GM21737 (cell line): Measurements from ENCODE around the gene CDK2AP2.

Source experiments
- ATAC-seq: cut with Tn5 transposase; IDR thresholded peaks from one replicate; pipeline ENCODE4 v1.9.1; 2021; ENCODE audit warnings: mild to moderate bottlenecking, moderate library complexity; ENCODE audit not compliant: unreplicated experiment

CDK2AP2 gene

GRCh38 chr11:67504005-67504949 is 3.7 kb downstream of the CDK2AP2 start:
- no peak for ATAC-seq

DNA sequence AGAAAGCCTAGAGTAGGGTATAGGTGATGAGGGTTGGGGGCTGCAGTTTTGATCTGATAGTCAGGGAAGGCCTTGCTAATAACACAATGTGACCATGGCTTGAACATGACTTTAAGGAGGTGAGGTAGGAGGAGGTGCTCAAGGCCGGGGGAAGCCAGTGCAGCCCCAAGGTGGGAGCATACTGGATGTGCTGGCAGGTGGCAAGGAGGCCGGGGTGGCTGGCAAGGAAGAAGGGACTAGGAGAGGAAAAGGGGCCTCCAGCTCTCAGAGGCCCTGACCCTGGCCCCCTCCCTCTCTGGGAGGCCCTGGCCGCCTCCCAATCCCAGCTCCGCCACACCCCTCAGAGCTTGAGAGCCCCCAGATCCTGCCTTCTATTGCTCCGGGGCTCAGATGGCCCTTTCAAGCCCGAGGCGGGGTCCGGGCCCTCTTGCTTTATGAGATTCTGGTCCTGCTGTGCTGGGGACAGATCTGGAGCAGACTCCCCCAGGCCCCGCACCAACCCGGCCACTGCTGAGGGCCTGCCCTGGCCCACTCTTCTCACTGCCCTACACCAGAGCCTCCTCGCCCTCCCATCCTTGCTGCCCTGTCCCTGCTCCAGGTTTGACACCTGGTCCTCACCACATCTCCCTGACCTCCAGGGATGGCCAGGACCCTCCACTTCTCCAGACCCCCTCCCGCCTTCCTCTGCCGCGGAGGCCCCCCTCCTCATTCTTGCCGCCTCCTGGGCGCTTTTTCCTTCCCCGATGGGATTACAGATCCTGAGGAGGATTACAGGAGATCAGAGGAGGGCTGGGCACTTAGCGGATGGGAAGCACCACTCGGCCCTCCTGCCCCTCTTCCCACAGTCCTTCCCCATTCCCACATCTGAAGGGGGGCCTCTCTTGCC is 4.6 kb downstream of the CDK2AP2 start:
- ATAC-seq = no peak

DNA sequence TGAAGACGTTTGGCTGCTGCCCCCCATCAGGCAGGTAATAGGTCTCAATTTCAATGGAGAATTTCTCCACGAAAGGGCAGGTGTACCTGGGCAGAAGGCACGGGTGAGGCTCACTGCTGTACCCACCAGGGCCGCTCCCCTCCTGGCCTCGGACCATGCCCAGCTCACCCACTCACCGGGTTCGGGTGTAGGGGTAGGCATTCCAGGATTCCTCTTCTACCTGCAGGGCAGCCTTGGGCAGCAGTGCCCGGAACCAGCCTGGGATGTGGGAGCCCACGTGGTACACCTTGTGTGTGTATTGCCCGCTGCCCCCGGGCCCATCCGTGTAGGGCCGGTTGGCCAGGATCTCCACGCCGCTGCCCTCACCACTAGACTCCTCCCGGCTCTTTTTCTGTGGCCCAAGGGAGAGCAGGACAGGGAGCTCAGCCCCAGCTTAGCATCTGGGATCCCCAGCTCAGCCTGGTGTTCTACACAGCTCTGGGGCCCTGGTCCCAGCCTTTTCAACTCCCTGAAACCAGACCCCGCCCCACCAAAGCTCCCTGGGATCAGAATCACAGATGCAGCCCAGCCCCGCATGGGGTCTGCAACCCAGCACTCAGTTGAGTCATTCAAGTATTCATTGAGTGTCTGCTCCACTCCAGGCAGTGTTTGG is 5.5 kb downstream of the CDK2AP2 start:
- ATAC-seq = no peak

GRCh38 chr11:67501854-67502253 is 6.1 kb downstream of the CDK2AP2 start:
- no peak for ATAC-seq

- no peak for ATAC-seq
These were observed 6.9 kb downstream of the CDK2AP2 start for GRCh38 chr11:67500831-67501715.

DNA sequence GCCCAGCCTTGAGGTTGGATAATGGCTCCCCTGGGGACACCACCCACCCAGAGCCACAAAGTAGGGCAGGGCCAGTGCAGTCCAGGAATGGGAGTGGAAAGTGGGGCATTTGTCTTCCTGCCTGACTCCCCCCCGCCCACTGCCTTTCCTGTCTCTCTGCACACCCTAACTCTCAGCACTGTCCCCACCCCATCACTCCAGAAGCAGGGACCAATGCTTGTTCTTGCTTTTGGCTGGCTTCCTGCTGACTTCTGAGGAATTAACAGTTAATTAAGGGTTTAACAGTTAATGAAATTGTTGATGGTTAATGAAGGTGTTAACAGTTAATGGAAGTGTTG is 7.5 kb downstream of the CDK2AP2 start:
- ATAC-seq = no peak

- ATAC-seq = no peak
These were observed 8.0 kb downstream of the CDK2AP2 start for GRCh38 chr11:67499808-67500483.

DNA sequence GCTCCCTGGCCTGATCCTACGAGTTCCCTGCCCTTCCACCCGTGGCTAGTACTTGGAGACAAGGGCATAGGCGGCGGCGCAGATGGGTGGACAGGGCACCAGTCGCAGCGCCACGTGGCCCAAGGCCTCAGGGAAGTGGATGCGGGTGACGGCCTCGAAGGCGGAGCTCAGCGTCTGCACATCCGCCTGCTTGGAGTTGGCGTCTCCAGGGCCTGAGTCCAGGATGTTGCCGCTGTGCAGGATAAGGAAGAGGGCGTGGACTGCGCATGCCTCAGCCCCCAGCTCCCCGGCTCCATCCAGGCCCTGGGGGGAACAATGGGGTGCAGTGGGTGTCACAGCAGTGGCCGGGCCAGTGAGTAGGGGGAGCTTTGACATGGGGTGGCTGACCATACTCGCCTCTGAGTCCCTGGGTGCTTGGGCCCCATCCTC is 9.4 kb downstream of the CDK2AP2 start:
- ATAC-seq = no peak

GRCh38 chr11:67497656-67498291 is 10.2 kb downstream of the CDK2AP2 start:
- no peak for ATAC-seq

GRCh38 chr11:67496113-67496512 is 11.8 kb downstream of the CDK2AP2 start:
- no peak for ATAC-seq

DNA sequence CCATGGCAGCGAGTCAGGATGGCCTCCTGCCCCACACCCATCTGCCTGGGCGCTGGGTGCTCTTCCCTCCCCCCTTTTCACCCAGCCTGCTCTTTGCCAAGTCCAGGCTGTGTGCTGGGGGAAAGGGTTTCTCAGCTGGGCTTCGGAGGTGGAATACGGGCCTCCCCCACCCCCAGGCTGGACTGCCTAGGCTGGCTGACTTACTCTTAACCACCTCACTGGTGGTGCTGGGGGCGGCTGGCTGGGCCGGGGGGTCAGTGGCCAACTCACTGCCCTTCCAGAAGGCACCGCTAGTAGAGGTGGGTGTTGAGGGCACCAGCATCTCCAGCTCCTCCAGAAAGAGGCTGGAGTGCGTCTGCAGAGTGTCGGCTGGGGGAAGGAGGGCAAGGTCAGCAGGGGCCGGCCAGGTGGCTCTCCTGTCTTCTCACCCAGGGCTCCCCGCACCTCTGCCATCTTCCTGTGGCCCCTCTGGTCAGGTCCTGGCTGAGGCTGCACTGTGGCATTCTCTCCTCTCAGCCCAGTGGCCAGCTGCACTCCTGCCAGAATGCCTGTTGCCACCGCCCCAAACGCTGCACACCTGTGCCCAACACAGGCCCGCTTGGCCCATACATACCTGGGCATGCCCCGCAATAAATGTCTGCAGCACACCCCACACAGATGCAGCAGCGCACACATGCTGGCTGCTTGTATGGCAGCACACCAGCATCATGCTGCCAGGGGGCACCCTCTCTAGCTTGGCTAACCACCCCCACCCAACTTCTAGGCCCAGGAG is 12.5 kb downstream of the CDK2AP2 start:
- no peak for ATAC-seq

- ATAC-seq = no peak
These were observed 13.4 kb downstream of the CDK2AP2 start for GRCh38 chr11:67494371-67495233.

GRCh38 chr11:67493548-67494370 is 14.2 kb downstream of the CDK2AP2 start:
- no peak for ATAC-seq

GRCh38 chr11:67492801-67493547 is 15.0 kb downstream of the CDK2AP2 start:
- no peak for ATAC-seq

DNA sequence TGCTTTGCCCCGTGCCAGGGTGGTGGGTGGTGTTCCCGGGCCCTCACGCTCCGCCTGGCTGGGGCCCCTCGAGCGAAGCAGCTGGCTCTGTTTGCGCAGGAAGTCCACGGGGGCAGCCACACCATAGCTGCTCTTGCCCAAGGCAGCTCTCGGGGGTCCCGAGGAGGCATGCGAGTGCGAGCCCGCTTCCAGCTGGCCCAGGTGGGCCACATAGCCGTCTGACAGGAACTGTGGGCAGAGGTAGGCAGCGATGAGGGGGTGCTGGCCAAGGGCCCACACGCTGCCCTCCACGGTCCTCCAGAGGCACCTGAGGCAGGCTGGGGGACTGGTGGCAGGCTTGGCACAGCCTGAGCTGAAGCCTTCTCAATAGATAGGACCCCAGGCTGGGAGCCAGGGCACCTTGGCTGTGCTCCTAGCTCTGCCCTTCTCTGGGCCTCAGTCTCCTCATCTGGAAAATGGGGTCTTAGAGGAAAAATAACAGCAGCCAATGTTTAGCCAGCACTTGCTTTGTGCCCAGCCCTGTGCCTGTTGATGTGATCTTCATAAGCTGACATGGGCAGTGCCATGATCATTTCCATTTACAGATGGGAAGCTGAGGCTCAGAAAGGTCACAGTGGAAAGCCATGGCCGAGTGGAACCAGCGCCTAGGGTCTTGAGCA is 15.8 kb downstream of the CDK2AP2 start:
- no peak for ATAC-seq
